Liver (tissue), 9 donors: ENCODE results near the gene SPTLC3. TPM values are rescaled to one million over a fixed set of nuclear protein-coding genes. Genes with fewer than 3 reads are reported as not detected.

ENCODE experiments used
- DNase-seq: peaks from one replicate; pipeline ENCODE4 v3.0.0-alpha.2; 2017; ENCODE audit warnings: low spot score
- H3K27ac ChIP-seq, 2 donors: one replicate each; pipeline ENCODE4 v1.7.0; 2013; ENCODE audit warnings: inconsistent platforms in 2 of 2, low read length in 2 of 2, control low read depth in 1 of 2, low read depth in 1 of 2, mild to moderate bottlenecking in 1 of 2
- H3K27me3 ChIP-seq, 4 donors: one replicate each; pipeline versions ENCODE4 v1.6.1 to v1.7.0; 2013; ENCODE audit warnings: low read length in 3 of 4, inconsistent platforms in 1 of 4, mild to moderate bottlenecking in 1 of 4, moderate library complexity in 1 of 4; ENCODE audit not compliant: control insufficient read depth in 4 of 4, insufficient read depth in 4 of 4
- H3K36me3 ChIP-seq, 4 donors: one replicate each; pipeline versions ENCODE4 v1.6.1 to v1.7.0; 2013; ENCODE audit warnings: low read length in 3 of 4, mild to moderate bottlenecking in 3 of 4, low read depth in 1 of 4, moderate library complexity in 1 of 4; ENCODE audit not compliant: control insufficient read depth in 4 of 4, insufficient read depth in 3 of 4
- H3K4me1 ChIP-seq, 4 donors: one replicate each; pipeline versions ENCODE4 v1.6.1 to v1.7.0; 2013; ENCODE audit warnings: low read length in 3 of 4, mild to moderate bottlenecking in 3 of 4, moderate library complexity in 1 of 4; ENCODE audit not compliant: control insufficient read depth in 4 of 4, insufficient read depth in 4 of 4
- H3K4me3 ChIP-seq, 3 donors: one replicate each; pipeline versions ENCODE4 v1.6.1 to v1.7.0; 2013; ENCODE audit warnings: low read length in 3 of 3, control low read depth in 1 of 3, low read depth in 1 of 3, mild to moderate bottlenecking in 1 of 3
- H3K9ac ChIP-seq, 2 donors: one replicate each; pipeline ENCODE4 v1.7.0; 2013; ENCODE audit warnings: low read length in 2 of 2, mild to moderate bottlenecking in 2 of 2, moderate library complexity in 2 of 2, control low read depth in 1 of 2, low read depth in 1 of 2
- H3K9me3 ChIP-seq, 4 donors: one replicate each; pipeline versions ENCODE4 v1.6.1 to v1.7.0; 2013; ENCODE audit warnings: low read length in 3 of 4; ENCODE audit not compliant: control insufficient read depth in 4 of 4
- EGR1 ChIP-seq, 2 donors: IDR thresholded peaks; 2 replicates each; pipeline ENCODE4 v1.6.1; 2016 to 2018; ENCODE audit warnings: antibody characterized with exemption in 2 of 2, low read depth in 2 of 2
- FOXA1 ChIP-seq: IDR thresholded peaks from 2 replicates; pipeline ENCODE4 v1.6.1; 2016; ENCODE audit warnings: antibody characterized with exemption
- FOXA2 ChIP-seq: IDR thresholded peaks from 2 replicates; pipeline ENCODE4 v1.6.1; 2016; ENCODE audit warnings: antibody characterized with exemption
- GABPA ChIP-seq, 2 donors: IDR thresholded peaks in 1 of 2; conservative IDR thresholded peaks in 1 of 2; 2 replicates each; pipeline ENCODE4 v1.6.1; 2016; ENCODE audit warnings: antibody characterized with exemption in 2 of 2, mild to moderate bottlenecking in 1 of 2, moderate library complexity in 1 of 2
- JUND ChIP-seq, 2 donors: IDR thresholded peaks; 2 replicates each; pipeline ENCODE4 v1.6.1; 2016; ENCODE audit warnings: antibody characterized with exemption in 2 of 2
- NR2F2 ChIP-seq: IDR thresholded peaks from 2 replicates; pipeline ENCODE4 v1.6.1; 2016; ENCODE audit warnings: antibody characterized with exemption
- RAD21 ChIP-seq, 2 donors: IDR thresholded peaks; 2 replicates each; pipeline ENCODE4 v1.6.1; 2016; ENCODE audit warnings: antibody characterized with exemption in 2 of 2, mild to moderate bottlenecking in 2 of 2
- RXRA ChIP-seq, 2 donors: IDR thresholded peaks; 2 replicates each; pipeline ENCODE4 v1.6.1; 2017 to 2018; ENCODE audit warnings: antibody characterized with exemption in 2 of 2, mild to moderate bottlenecking in 1 of 2
- SP1 ChIP-seq: IDR thresholded peaks from 2 replicates; pipeline ENCODE4 v1.6.1; 2018; ENCODE audit warnings: antibody characterized with exemption, mild to moderate bottlenecking
- YY1 ChIP-seq: IDR thresholded peaks from 2 replicates; pipeline ENCODE4 v1.6.1; 2016; ENCODE audit warnings: antibody characterized with exemption, mild to moderate bottlenecking
- WGBS: extraction: QIAGEN DNeasy Blood & Tissue Kit; methylation state at CpG from one replicate; pipeline ENCODE4 v1.1.7; 2013; 5-methylcytosine and 5-hydroxymethylcytosine counted together
- polyA plus RNA-seq, 2 donors: library from polyadenylated mRNA; stranded (reverse) in 1 of 2; unstranded in 1 of 2; fragments of 200-250 nt in 1 of 2; fragments of >200 nt in 1 of 2; fragmentation: Nextera tagmentation in 1 of 2; extraction: Ambion mirVana in 1 of 2; gene quantifications; one replicate each; pipeline versions ENCODE4 v1.2.1 to v1.2.3, GENCODE V29; 2013 to 2015
- total RNA-seq, 2 donors: library from RNA; depleted of rRNA; stranded (reverse); fragments of >200 nt; gene quantifications; one replicate each; pipeline ENCODE4 v1.2.3, GENCODE V29; 2014
- TF ChIP-seq, protein P1 (sequence below): fragments of 150-350 bp; IDR thresholded peaks from 2 replicates; pipeline ENCODE4 v1.5.1; 2017; ENCODE audit warnings: improper control_type of control experiment, low read depth, low read length; ENCODE audit not compliant: missing input control
- TF ChIP-seq, protein P2 (sequence below): IDR thresholded peaks from 2 replicates; pipeline ENCODE4 v1.6.1; 2016; ENCODE audit warnings: antibody characterized with exemption, mild to moderate bottlenecking
- TF ChIP-seq, protein P3 (sequence below): IDR thresholded peaks from 2 replicates; pipeline ENCODE4 v1.6.1; 2016; ENCODE audit warnings: antibody characterized with exemption
- TF ChIP-seq, protein P4 (sequence below): IDR thresholded peaks from 2 replicates; pipeline ENCODE4 v1.6.1; 2016; ENCODE audit warnings: antibody characterized with exemption
- TF ChIP-seq, protein P5 (sequence below): IDR thresholded peaks from 2 replicates; pipeline ENCODE4 v1.6.1; 2016; ENCODE audit warnings: antibody characterized with exemption
- donor health status: healthy.
- donor health status: healthy.
- donor health status: healthy.
- donor health status: healthy.
- donor health status: healthy.

Gene SPTLC3
- total and polyA plus RNA-seq, 4 donors: 4.2 to 40.9 (median 20.4) TPM

DNA sequence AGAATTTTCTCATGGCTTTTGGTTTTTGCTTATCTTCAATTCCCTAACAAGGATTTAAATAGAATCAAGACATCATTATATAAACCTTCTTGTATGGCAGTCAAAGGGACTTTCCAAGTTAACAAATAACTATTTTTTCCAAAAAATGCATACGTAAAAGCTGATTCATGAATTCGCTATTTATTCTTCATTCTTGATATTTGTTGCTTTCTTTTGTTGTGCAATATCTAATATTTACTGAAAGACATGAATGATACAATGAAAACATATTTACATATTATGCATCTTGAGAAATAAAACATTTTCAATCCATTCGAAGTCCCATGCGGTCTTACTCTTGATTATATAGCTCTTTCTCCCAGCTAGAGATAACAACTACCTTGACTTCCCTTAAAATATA, 47.0 kb upstream of the SPTLC3 start (continued):
- no peak for TF ChIP-seq FOXA2
- no peak for TF ChIP-seq GABPA (IDR thresholded peaks at IDR 0.05 in 1 of 2, conservative IDR thresholded peaks at IDR 0.05 in 1 of 2)
- TF ChIP-seq, protein P1, sequence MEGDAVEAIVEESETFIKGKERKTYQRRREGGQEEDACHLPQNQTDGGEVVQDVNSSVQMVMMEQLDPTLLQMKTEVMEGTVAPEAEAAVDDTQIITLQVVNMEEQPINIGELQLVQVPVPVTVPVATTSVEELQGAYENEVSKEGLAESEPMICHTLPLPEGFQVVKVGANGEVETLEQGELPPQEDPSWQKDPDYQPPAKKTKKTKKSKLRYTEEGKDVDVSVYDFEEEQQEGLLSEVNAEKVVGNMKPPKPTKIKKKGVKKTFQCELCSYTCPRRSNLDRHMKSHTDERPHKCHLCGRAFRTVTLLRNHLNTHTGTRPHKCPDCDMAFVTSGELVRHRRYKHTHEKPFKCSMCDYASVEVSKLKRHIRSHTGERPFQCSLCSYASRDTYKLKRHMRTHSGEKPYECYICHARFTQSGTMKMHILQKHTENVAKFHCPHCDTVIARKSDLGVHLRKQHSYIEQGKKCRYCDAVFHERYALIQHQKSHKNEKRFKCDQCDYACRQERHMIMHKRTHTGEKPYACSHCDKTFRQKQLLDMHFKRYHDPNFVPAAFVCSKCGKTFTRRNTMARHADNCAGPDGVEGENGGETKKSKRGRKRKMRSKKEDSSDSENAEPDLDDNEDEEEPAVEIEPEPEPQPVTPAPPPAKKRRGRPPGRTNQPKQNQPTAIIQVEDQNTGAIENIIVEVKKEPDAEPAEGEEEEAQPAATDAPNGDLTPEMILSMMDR: no peak
- no peak for TF ChIP-seq EGR1 (IDR thresholded peaks at IDR 0.05; ENCODE audit: low read depth in 2 of 2)

DNA sequence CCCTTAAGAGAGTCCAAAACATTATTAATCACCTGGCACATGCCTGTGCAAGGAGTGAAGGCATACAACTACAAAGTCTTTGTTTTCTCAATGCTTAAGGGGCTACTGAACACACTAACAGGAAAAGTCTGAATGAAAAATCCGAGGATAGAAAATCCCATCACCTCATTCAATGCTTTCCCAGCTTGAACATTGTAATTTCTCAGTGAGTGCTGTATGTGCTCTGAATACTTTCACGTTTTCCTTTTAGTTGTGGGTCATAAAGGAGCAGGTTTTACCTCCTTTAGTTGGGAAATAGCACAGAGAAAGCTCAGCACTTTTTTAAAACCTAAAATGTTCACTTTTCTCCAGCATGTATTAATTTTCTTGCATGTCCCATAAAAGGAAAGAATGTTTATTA, 45.9 kb upstream of the SPTLC3 start:
- H3K27me3 ChIP-seq: no peaks in the 10 kb centered on the region
- H3K4me3 ChIP-seq: no peak overlapping the region
- DNase-seq: no peak
- no peaks in the 10 kb centered on the region for H3K36me3 ChIP-seq
- H3K9ac ChIP-seq: no peak overlapping the region
- no peak for TF ChIP-seq EGR1 (IDR thresholded peaks at IDR 0.05; ENCODE audit: low read depth in 2 of 2)
- TF ChIP-seq, protein P2, sequence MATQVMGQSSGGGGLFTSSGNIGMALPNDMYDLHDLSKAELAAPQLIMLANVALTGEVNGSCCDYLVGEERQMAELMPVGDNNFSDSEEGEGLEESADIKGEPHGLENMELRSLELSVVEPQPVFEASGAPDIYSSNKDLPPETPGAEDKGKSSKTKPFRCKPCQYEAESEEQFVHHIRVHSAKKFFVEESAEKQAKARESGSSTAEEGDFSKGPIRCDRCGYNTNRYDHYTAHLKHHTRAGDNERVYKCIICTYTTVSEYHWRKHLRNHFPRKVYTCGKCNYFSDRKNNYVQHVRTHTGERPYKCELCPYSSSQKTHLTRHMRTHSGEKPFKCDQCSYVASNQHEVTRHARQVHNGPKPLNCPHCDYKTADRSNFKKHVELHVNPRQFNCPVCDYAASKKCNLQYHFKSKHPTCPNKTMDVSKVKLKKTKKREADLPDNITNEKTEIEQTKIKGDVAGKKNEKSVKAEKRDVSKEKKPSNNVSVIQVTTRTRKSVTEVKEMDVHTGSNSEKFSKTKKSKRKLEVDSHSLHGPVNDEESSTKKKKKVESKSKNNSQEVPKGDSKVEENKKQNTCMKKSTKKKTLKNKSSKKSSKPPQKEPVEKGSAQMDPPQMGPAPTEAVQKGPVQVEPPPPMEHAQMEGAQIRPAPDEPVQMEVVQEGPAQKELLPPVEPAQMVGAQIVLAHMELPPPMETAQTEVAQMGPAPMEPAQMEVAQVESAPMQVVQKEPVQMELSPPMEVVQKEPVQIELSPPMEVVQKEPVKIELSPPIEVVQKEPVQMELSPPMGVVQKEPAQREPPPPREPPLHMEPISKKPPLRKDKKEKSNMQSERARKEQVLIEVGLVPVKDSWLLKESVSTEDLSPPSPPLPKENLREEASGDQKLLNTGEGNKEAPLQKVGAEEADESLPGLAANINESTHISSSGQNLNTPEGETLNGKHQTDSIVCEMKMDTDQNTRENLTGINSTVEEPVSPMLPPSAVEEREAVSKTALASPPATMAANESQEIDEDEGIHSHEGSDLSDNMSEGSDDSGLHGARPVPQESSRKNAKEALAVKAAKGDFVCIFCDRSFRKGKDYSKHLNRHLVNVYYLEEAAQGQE: no peak
- no peak for TF ChIP-seq FOXA2
- TF ChIP-seq YY1: no peak
- no peak for TF ChIP-seq JUND (IDR thresholded peaks at IDR 0.05)
- TF ChIP-seq GABPA (IDR thresholded peaks at IDR 0.05 in 1 of 2, conservative IDR thresholded peaks at IDR 0.05 in 1 of 2): no peak
- TF ChIP-seq, protein P3, sequence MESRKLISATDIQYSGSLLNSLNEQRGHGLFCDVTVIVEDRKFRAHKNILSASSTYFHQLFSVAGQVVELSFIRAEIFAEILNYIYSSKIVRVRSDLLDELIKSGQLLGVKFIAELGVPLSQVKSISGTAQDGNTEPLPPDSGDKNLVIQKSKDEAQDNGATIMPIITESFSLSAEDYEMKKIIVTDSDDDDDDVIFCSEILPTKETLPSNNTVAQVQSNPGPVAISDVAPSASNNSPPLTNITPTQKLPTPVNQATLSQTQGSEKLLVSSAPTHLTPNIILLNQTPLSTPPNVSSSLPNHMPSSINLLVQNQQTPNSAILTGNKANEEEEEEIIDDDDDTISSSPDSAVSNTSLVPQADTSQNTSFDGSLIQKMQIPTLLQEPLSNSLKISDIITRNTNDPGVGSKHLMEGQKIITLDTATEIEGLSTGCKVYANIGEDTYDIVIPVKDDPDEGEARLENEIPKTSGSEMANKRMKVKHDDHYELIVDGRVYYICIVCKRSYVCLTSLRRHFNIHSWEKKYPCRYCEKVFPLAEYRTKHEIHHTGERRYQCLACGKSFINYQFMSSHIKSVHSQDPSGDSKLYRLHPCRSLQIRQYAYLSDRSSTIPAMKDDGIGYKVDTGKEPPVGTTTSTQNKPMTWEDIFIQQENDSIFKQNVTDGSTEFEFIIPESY: no peak
- no peaks in the 10 kb centered on the region for H3K4me1 ChIP-seq
- 68% methylated on average over 2 of the region's 2 CpGs for WGBS
- no peaks in the 10 kb centered on the region for H3K9me3 ChIP-seq
- no peak overlapping the region for H3K27ac ChIP-seq

DNA sequence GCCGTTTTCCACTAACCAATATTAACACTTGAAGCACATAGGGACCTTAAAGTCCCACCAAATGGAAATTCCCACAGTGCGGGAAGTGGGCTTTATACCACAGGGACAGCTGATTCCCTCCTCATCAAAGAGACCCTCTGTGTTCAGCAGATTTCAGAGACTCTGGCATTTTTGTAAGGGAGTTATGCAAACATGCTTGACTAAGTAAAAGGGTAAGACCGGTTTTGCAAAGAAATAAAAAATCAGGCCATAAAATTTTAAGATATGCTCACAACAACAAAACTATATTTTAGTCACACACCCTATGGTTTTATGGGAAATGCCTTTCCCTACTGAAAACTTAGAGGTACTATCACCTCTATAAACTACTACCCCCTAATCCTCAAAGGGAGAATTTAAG, 45.4 kb upstream of the SPTLC3 start:
- no peaks in the 10 kb centered on the region for H3K36me3 ChIP-seq
- DNase-seq: no peak
- H3K9me3 ChIP-seq: no peaks in the 10 kb centered on the region
- no peak overlapping the region for H3K4me3 ChIP-seq
- 54% methylated on average over 3 of the region's 3 CpGs for WGBS
- no peak overlapping the region for H3K9ac ChIP-seq
- no peaks in the 10 kb centered on the region for H3K27me3 ChIP-seq
- H3K4me1 ChIP-seq: no peaks in the 10 kb centered on the region
- no peak overlapping the region for H3K27ac ChIP-seq
- TF ChIP-seq RAD21 (IDR thresholded peaks at IDR 0.05) (no peak), RXRA (IDR thresholded peaks at IDR 0.05) (no peak), FOXA1 (no peak), NR2F2 (no peak), FOXA2 (no peak), SP1 (no peak), JUND (IDR thresholded peaks at IDR 0.05) (no peak)
- TF ChIP-seq, protein P2: no peak
- TF ChIP-seq, protein P3: no peak
- TF ChIP-seq, protein P4, sequence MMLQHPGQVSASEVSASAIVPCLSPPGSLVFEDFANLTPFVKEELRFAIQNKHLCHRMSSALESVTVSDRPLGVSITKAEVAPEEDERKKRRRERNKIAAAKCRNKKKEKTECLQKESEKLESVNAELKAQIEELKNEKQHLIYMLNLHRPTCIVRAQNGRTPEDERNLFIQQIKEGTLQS: no peak
- TF ChIP-seq, protein P5, sequence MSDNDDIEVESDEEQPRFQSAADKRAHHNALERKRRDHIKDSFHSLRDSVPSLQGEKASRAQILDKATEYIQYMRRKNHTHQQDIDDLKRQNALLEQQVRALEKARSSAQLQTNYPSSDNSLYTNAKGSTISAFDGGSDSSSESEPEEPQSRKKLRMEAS: no peak
